ENCODE measurements around the gene LIN54. TPM values are rescaled to one million over a fixed set of nuclear protein-coding genes. Genes with fewer than 3 reads are reported as not detected.
"Not testable (repeated sequence)": the region's sequence is repeated elsewhere in the genome, so short reads cannot be mapped to it uniquely, and the experiment has no call there.

Gene LIN54
- 1 to 10 TPM; 1.6 to 2.7 (median 2.2) TPM for polyA plus RNA-seq

- 1% methylated on average over 43 to 54 of the region's 54 CpGs for WGBS, 3 donors
- H3K27ac ChIP-seq (ENCODE audit: low read depth, low read length), result peak within 1 kb of the TSS; percentile 95
Measured at GRCh38 chr4:83010522-83011318, at the start of gene LIN54. TSS of gene LIN54 (minus strand) at chr4:83010823. CDS start at chr4:82984844, 25,979 bp downstream.

DNA sequence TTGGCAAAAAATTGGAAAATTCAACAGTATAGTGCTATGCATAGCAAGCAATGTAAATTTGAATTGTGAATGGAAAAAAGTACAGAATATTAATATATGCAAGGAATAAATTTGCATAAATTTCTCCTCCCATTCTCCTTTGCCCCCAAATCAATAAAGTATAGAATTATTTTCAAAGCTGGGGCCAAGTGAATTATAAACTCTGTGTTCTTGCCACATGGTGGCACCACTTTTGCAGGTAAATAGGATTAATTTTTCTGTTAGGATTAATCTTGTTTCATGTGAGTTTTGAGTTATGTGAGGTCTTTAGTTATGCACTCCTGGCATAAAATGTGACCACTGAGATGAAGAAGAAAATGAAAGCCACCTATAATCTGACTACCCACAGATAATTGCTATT, 44.3 kb upstream of the LIN54 start:
- no peak overlapping the region for H3K27ac ChIP-seq (ENCODE audit: low read depth, low read length)

DNA sequence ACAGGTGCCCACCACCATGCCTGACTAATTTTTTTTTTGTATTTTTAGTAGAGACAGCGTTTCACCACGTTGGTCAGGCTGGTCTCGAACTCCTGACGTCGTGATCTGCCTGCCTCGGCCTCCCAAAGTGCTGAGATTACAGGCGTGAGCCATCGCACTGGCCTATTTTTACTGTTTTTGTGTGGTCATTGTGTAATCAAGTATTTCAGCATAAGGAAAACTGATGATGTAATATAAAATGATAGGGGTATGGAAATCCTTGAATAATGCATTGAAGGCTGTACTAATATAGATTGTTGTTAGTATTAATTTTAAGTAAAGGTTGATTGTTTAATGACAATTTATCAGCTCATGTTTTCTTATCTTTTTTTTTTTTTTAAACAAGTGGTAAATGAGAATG, 38.2 kb upstream of the LIN54 start:
- WGBS, 3 donors, result 74 to 94% (median 89%) methylated on average over 8 of the region's 8 CpGs

DNA sequence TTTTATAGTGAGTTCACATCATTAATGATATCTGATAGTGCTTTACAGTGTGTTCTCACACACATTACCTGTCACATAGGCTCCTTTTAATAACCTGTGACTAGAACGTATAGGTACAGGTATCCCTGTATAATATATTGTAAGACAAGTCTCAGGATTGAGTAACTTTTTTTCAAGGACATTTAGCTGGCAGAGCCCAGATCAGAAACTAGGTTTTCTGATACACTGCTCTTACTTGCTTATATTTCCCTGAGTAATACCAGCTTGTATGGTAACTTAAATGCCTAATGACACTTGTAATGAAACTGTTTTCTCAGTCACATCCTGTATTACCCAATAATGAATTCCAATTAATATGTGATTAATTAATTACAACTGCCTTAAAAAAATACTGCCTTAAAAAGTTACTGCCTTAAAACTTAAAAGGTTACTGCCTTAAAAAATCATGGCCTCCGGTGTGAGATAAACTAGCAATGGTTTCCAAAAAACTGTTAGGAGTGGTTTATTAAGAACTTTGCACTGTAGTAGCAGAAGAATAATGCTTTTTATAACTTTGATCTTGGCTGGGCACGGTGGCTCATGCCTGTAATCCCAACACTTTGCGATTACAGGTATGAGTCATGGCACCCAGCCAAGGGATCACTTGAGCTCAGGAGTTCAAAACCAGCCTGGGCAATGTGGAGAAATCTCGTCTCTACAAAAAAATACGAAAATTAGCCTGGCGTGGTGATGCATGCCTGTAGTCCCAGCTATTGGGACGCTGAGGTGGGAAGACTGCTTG, 36.3 kb upstream of the LIN54 start:
- no peak overlapping the region for H3K27ac ChIP-seq (ENCODE audit: low read depth, low read length)
- WGBS, 3 donors, result 59 to 87% (median 87%) methylated on average over 8 of the region's 8 CpGs

More for the DNA sequence above, 38.2 kb upstream of the LIN54 start:
- H3K27ac ChIP-seq (ENCODE audit: low read depth, low read length), result not testable (repeated sequence)

DNA sequence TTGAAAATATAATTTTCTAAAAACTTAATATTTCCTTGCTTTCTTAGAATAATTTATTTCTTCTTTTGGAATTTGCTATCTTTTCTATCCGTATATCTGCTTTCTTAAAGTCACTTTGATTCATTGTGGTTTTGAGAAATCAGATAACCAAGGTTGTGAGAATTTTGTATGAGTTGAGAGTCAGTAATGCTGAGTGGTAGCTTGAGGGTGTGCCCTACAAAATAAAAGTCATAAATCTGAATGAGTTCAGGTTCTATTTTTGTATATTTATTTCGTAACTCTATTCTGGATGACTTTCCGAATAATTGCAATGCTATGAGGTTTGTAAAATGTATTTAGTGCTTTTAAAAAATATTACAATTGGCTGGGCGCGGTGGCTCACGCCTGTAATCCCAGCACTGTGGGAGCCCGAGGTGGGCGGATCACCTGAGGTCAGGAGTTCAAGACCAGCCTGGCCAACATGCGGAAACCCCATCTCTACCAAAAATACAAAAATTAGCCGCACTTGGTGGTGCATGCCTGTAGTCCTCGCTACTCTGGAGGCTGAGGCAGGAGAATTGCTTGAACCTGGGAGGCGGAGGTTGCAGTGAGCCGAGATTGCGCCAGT, 33.3 kb upstream of the LIN54 start:
- H3K27ac ChIP-seq (ENCODE audit: low read depth, low read length), result no peak overlapping the region
- 76 to 94% (median 84%) methylated on average over 13 to 14 of the region's 14 CpGs for WGBS, 3 donors

DNA sequence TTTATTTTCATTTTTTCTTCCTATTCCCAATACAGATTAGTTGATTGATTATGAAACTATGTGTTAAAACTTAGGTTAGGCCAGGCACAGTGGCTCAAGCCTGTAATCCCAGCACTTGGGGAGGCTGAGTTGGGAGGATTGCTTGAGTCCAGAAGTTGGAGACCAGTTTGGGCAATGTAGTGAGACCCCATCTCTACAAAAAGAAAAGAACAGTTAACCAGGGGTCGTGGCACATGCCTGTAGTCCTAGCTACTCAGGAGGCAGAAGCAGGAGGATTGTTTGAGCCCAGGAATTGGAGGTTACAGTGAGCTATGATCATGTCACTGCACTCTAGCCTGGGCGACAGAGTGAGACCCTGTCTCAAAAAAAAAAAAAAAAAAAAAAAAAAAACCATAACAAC, 32.5 kb upstream of the LIN54 start:
- 88 to 97% (median 96%) methylated on average over 2 of the region's 2 CpGs for WGBS, 3 donors
- not testable (repeated sequence) for H3K27ac ChIP-seq (ENCODE audit: low read depth, low read length)

DNA sequence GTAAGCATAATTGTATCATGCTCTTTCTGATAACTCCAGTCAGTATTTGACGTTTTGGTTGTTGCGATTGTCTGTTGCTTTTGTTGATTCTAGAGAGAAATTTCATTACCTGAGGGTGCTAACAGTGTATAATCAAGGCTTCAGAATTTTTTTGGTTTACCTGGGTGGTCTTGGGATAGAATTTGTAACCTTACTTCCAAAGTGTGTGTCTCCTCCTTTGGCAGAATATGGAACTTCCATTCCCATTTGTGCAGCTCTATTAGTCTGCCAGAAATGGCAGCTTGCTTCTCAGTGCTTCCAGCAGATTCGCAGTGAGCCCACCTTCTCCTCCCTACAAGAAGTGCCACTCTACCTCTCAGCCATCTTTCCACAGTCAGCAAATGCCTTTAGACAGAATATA, 29.6 kb upstream of the LIN54 start:
- WGBS, 3 donors, result 82 to 92% (median 91%) methylated on average over 3 of the region's 3 CpGs
- no peak overlapping the region for H3K27ac ChIP-seq (ENCODE audit: low read depth, low read length)

- WGBS, 3 donors, result 48 to 77% (median 76%) methylated on average over 5 of the region's 5 CpGs
- no peak overlapping the region for H3K27ac ChIP-seq (ENCODE audit: low read depth, low read length)
Measured at GRCh38 chr4:83036991-83037665, 26.5 kb upstream of the LIN54 start.

DNA sequence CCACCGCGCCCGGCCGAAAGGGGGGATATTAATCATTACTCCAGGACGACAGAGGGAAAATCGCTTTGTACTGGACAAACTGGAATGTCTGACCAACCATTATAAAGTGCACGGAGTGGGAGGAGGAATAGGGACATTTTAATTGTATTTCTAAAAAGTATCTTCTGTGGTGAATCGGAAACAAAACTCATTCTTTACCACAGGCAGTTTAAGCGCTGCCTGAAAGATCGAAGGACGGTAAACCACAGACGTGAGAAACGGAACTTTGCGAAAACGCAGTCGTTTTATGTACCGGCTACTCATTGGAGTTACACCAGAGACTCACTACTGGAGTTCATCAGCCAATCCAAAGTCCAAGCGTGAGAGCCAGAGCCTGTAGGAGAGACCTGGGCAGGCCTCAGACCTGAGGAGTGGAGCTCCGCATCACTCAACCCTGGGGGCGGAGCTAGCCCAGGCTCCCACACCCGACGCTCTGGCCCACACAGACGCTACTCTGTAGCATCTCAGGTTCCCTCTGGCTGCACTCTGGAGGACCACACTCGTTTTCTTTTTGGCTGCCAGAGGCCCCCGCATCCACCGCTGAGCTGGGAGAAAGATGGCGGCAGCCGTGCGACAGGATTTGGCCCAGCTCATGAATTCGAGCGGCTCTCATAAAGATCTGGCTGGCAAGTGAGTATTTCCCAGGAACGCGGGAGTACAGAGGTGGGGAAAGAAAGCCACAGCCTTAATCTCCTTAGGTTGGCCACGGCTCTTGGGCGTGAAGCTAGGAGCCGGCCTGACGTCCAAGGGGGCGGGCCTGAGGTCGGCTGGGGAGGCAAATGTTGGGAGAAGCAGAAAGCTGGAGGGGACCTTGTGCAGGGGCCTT, 24.2 kb upstream of the LIN54 start, which contains the start of gene COPS4:
Gene COPS4 (plus strand): TSS at position 554 of the 865 bp plus-strand sequence. CDS start 42 bp downstream, at position 596.
- 0% methylated on average over 39 of the region's 39 CpGs for WGBS, 3 donors
- H3K27ac ChIP-seq (ENCODE audit: low read depth, low read length), result peak within 1 kb of the TSS; percentile 72

- WGBS, 3 donors, result 69 to 87% (median 79%) methylated on average over 1 of the region's 1 CpG
- H3K27ac ChIP-seq (ENCODE audit: low read depth, low read length), result no peak overlapping the region
Measured at GRCh38 chr4:83029688-83030087, 19.1 kb upstream of the LIN54 start.

- WGBS, 3 donors, result 48 to 52% (median 49%) methylated on average over 3 of the region's 3 CpGs
- H3K27ac ChIP-seq (ENCODE audit: low read depth, low read length), result no peak overlapping the region
Measured at GRCh38 chr4:83028976-83029375, 18.4 kb upstream of the LIN54 start.

DNA sequence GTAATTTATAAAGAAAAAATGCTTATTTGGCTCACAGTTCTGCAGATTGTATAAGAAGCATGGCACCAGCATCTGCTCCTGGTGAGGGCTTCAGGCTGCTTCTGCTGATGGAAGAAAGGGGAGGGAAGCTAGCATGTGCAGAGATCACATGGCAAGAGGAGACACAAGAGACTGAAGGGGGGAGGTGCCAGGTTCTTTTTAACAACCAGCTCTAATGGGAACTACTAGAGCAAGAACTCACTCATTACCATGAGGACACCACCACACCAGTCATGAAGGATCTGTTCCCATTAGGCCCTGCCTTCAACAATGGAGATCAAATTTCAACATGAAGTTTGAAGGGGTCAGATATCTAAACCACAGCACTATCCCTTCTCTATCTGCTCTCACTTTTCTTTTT, 14.9 kb upstream of the LIN54 start:
- H3K27ac ChIP-seq (ENCODE audit: low read depth, low read length), result no peak overlapping the region

- whole genome bisulfite sequencing, 3 donors, result 64 to 91% (median 78%) methylated on average over 2 of the region's 2 CpGs
- H3K27ac ChIP-seq (ENCODE audit: low read depth, low read length), result no peak overlapping the region
Measured at GRCh38 chr4:83024233-83024632, 13.6 kb upstream of the LIN54 start.

- not testable (repeated sequence) for H3K27ac ChIP-seq (ENCODE audit: low read depth, low read length)
- 88 to 94% (median 90%) methylated on average over 1 of the region's 1 CpG for WGBS, 3 donors
Measured at GRCh38 chr4:83023599-83023998, 13.0 kb upstream of the LIN54 start.

DNA sequence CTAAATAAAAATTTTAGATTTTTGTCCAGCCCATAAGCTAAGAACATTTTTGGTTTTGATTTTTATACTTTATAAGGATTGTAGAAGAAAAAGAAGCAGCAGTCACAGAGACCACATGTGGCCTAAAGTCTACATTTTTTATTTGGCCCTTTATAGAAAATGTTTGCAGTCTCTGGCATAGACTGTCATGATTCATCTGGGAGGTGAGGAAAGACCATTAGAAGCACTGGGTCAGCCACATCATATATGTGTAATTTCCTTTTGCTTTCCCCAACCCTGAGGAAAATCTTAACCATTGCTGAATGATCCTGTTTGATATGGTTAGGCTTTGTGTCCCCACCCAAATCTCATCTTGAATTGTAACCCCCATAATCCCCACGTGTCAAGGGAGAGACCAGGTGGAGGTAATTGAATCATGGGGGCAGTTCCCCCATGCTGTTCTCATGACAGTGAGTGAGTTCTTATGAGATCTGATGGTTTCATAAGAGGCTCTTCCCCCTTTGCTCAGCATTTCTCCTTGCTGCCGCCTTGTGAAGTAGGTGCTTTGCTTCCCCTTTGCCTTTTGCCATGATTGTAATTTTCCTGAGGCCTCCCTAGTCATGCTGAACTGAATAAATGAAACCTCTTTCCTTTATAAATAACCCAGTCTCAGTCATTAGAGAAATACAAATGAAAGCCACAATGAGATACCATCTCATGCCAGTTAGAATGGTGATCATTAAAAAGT, 12.3 kb upstream of the LIN54 start:
- 56 to 83% (median 70%) methylated on average over 2 of the region's 2 CpGs for WGBS, 3 donors
- no peak overlapping the region for H3K27ac ChIP-seq (ENCODE audit: low read depth, low read length)

- 75 to 84% (median 83%) methylated on average over 3 of the region's 3 CpGs for WGBS, 3 donors
- H3K27ac ChIP-seq (ENCODE audit: low read depth, low read length), result no peak overlapping the region
Measured at GRCh38 chr4:83019794-83020494, 9.3 kb upstream of the LIN54 start.

DNA sequence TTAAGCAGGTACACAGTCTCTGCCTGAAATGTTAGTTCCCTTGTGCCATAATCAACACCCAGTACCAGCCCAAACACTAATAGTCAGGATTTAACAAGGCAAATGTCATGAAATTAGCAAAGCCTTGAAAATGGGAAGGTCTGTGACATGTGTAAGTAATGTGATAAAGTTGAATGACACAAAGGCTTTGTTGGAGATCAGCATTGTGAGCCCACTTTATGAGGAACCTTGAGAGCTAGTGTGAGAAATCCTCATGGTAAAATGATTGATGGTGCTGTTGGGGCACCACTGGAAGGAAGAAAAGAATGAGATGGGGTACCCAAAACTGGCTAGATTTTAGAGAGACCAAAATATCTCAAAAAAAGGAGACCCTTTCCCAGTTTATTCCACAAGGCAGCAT, 3.3 kb upstream of the LIN54 start:
- no peak overlapping the region for H3K27ac ChIP-seq (ENCODE audit: low read depth, low read length)

Measured in adipose tissue (tissue), 3 donors.